CD4-positive, alpha-beta T cell treated with Interferon alpha-2 for 1 hour (primary cell): ENCODE measurements around the gene KLHL6.

Experiments used
- DNase-seq, 2 donors: peaks; one replicate each; pipeline ENCODE4 v3.0.0-alpha.2; 2020 to 2022

The KLHL6 gene

GRCh38 chr3:183502237-183503181 is 53.0 kb downstream of the KLHL6 start:
- no peak for DNase-seq

- DNase-seq, result no peak
These were observed 54.4 kb downstream of the KLHL6 start for GRCh38 chr3:183500981-183501704.

GRCh38 chr3:183500319-183500718 is 55.2 kb downstream of the KLHL6 start:
- no peak for DNase-seq

- DNase-seq, result no peak
These were observed 56.9 kb downstream of the KLHL6 start for GRCh38 chr3:183498634-183499033.

- no peak for DNase-seq
These were observed 58.2 kb downstream of the KLHL6 start for GRCh38 chr3:183497313-183497712.

- no peak for DNase-seq
These were observed 59.2 kb downstream of the KLHL6 start for GRCh38 chr3:183496311-183496710.

GRCh38 chr3:183494341-183494740 is 61.2 kb downstream of the KLHL6 start:
- DNase-seq, result no peak

GRCh38 chr3:183493296-183494045 is 62.0 kb downstream of the KLHL6 start:
- DNase-seq, result no peak

GRCh38 chr3:183492849-183493179 is 62.7 kb downstream of the KLHL6 start:
- DNase-seq, result no peak

- no peak for DNase-seq
These were observed 63.3 kb downstream of the KLHL6 start for GRCh38 chr3:183491923-183492848.

GRCh38 chr3:183491109-183491922 is 64.2 kb downstream of the KLHL6 start:
- DNase-seq, result no peak

- DNase-seq, result peak in 1 of 2 donors; percentile 10
These were observed 64.9 kb downstream of the KLHL6 start for GRCh38 chr3:183490653-183491052.

GRCh38 chr3:183490211-183490601 is 65.3 kb downstream of the KLHL6 start:
- no peak for DNase-seq

GRCh38 chr3:183489455-183490210 is 65.9 kb downstream of the KLHL6 start:
- no peak for DNase-seq

GRCh38 chr3:183488343-183488742 is 67.2 kb downstream of the KLHL6 start:
- DNase-seq, result no peak

GRCh38 chr3:183487896-183488295 is 67.6 kb downstream of the KLHL6 start:
- DNase-seq, result no peak

- no peak for DNase-seq
These were observed 68.5 kb downstream of the KLHL6 start for GRCh38 chr3:183487016-183487415.

GRCh38 chr3:183486472-183486871 is 69.0 kb downstream of the KLHL6 start:
- DNase-seq, result no peak

GRCh38 chr3:183485585-183485984 is 69.9 kb downstream of the KLHL6 start:
- DNase-seq, result no peak

- DNase-seq, result no peak
These were observed 70.4 kb downstream of the KLHL6 start for GRCh38 chr3:183485093-183485492.
